ENCODE measurements around the gene SPAG4. TPM values are rescaled to one million over a fixed set of nuclear protein-coding genes. Genes with fewer than 3 reads are reported as not detected.
A peak's percentile ranks its signal among the peaks of the same experiment; 100 is the strongest.

Gene SPAG4
- total and polyA plus RNA-seq, 8 donors, result 2.9 to 39.7 (median 3.9) TPM; not detected in 3

DNA sequence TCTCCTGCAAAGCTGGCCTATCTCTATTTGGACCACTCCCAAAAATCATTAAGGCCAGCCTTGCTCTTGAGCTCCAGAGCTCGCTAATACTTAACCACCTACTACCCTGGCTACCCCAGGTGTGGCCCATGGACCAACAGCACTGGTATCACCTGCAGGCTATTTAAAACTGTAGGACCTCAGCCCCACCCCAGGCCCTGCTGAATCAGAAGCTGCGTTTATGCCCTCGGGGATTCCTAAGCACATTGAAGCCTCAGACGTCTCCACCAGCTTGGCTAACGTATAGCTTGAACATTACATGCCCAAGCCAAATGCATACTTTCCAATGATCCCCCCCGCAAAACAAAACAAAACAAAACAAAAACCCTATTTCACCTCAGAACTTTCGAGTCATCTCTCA, 19.7 kb upstream of the SPAG4 start:
- intact Hi-C loops (cut with DNase I; ENCODE audit: low total_unique reads), result no loop called here
- Histone ChIP-seq H3K27ac (no peak overlapping the region), H3K36me3 (peaks cover 0 to 10% (median 2%) of the 10 kb centered on the region in 4 donors), H3K4me3 (no peak overlapping the region), H3K9me3 (no peaks in the 10 kb centered on the region), H3K4me1 (peaks cover 6 to 12% (median 7%) of the 10 kb centered on the region in 4 donors), H3K27me3 (peaks cover 0 to 22% (median 7%) of the 10 kb centered on the region in 3 donors)
- WGBS, 5 donors, result 68 to 81% (median 76%) methylated on average over 7 of the region's 7 CpGs
- no peak for DNase-seq
- no peak for TF ChIP-seq EP300 (IDR thresholded peaks at IDR 0.05)
- TF ChIP-seq POLR2AphosphoS5 (IDR thresholded peaks at IDR 0.05), result no peak
- TF ChIP-seq, protein P1, sequence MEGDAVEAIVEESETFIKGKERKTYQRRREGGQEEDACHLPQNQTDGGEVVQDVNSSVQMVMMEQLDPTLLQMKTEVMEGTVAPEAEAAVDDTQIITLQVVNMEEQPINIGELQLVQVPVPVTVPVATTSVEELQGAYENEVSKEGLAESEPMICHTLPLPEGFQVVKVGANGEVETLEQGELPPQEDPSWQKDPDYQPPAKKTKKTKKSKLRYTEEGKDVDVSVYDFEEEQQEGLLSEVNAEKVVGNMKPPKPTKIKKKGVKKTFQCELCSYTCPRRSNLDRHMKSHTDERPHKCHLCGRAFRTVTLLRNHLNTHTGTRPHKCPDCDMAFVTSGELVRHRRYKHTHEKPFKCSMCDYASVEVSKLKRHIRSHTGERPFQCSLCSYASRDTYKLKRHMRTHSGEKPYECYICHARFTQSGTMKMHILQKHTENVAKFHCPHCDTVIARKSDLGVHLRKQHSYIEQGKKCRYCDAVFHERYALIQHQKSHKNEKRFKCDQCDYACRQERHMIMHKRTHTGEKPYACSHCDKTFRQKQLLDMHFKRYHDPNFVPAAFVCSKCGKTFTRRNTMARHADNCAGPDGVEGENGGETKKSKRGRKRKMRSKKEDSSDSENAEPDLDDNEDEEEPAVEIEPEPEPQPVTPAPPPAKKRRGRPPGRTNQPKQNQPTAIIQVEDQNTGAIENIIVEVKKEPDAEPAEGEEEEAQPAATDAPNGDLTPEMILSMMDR (IDR thresholded peaks at IDR 0.05), result no peak
- TF ChIP-seq POLR2A (IDR thresholded peaks at IDR 0.05), result no peak

- 87 to 94% (median 91%) methylated on average over 2 of the region's 2 CpGs for WGBS, 5 donors
- no peaks in the 10 kb centered on the region for H3K9me3 ChIP-seq
- DNase-seq, result no peak
- peaks cover 0 to 35% (median 12%) of the 10 kb centered on the region in 3 donors for H3K27me3 ChIP-seq
- no peak overlapping the region for H3K4me3 ChIP-seq
- intact Hi-C loops (cut with DNase I; ENCODE audit: low total_unique reads), result no loop called here
- peaks cover 17 to 25% (median 20%) of the 10 kb centered on the region in 4 donors for H3K4me1 ChIP-seq
- no peak overlapping the region for H3K27ac ChIP-seq
- peaks cover 0 to 10% (median 0%) of the 10 kb centered on the region in 4 donors for H3K36me3 ChIP-seq
- no peak for TF ChIP-seq POLR2A (IDR thresholded peaks at IDR 0.05)
- TF ChIP-seq, protein P1 (IDR thresholded peaks at IDR 0.05), result no peak
- TF ChIP-seq EP300 (IDR thresholded peaks at IDR 0.05), result no peak
- no peak for TF ChIP-seq POLR2AphosphoS5 (IDR thresholded peaks at IDR 0.05)
Observed at GRCh38 chr20:35597186-35597585, 18.4 kb upstream of the SPAG4 start.

- intact Hi-C loops (cut with DNase I; ENCODE audit: low total_unique reads), result no loop called here
Observed at GRCh38 chr20:35598476-35598875, 17.2 kb upstream of the SPAG4 start.

DNA sequence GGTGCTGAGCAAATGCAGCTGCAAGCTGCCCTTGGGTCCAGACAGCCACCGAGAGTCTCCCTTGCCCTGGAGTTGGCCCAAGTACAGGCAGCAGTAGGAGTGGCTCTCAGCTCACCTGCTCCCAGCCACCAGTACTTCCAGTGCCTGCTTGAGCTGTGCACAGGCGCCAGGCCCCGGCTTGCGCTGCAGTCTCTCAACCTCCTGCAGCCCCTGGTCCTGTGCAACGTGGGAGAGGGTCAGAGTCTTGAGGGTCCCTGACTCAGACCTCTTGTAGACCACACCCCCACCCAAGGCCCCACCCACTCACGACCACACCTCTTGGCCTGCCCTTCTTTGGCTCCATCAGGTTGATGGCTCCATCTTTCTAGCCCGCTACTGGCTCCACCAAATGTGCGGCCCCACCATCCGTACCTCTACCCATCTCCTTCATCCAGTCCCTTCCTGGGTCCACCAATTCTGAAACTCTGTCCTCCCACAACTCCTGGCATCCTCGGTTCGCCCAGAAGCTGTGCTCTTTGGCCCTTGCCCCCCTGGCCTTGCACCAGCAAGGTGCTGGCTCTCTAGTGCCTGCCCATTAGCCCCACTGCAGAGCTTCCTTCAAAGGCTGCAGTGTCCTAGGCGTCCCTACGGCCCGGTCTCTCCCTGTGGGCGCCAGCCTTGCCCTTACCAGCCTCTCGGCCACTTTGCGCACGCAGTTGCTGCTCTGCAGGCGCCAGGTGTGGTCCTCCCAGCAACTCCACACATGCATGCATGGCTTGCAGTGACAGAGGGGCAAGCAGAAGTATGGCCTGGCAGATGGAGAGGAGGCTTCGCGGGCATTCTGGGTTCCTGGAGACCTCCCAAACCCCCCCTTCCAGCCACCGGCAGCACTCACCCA, 16.5 kb upstream of the SPAG4 start:
- intact Hi-C loops (cut with DNase I; ENCODE audit: low total_unique reads), result no loop called here
- Histone ChIP-seq H3K27ac (no peak overlapping the region), H3K36me3 (peaks cover 0 to 10% (median 0%) of the 10 kb centered on the region in 4 donors), H3K4me1 (peaks cover 17 to 28% (median 23%) of the 10 kb centered on the region in 4 donors), H3K9me3 (no peaks in the 10 kb centered on the region), H3K4me3 (no peak overlapping the region), H3K27me3 (peaks cover 0 to 37% (median 12%) of the 10 kb centered on the region in 3 donors)
- 71 to 79% (median 74%) methylated on average over 17 to 22 of the region's 22 CpGs for WGBS, 5 donors
- no peak for TF ChIP-seq EP300 (IDR thresholded peaks at IDR 0.05)
- no peak for TF ChIP-seq POLR2AphosphoS5 (IDR thresholded peaks at IDR 0.05)
- no peak for TF ChIP-seq POLR2A (IDR thresholded peaks at IDR 0.05)
- TF ChIP-seq, protein P1 (IDR thresholded peaks at IDR 0.05), result no peak
- peak; percentile 53 to 60 for DNase-seq

More at GRCh38 chr20:35598476-35598875, 17.2 kb upstream of the SPAG4 start:
- H3K27ac ChIP-seq, result no peak overlapping the region
- H3K4me3 ChIP-seq, result no peak overlapping the region
- H3K27me3 ChIP-seq, result peaks cover 0 to 37% (median 12%) of the 10 kb centered on the region in 3 donors
- WGBS, 5 donors, result 42 to 66% (median 53%) methylated on average over 7 of the region's 7 CpGs
- H3K36me3 ChIP-seq, result peaks cover 0 to 10% (median 0%) of the 10 kb centered on the region in 4 donors
- H3K9me3 ChIP-seq, result no peaks in the 10 kb centered on the region
- no peak for DNase-seq
- peaks cover 17 to 28% (median 23%) of the 10 kb centered on the region in 4 donors for H3K4me1 ChIP-seq
- TF ChIP-seq POLR2A (IDR thresholded peaks at IDR 0.05), result no peak
- TF ChIP-seq, protein P1 (IDR thresholded peaks at IDR 0.05), result no peak
- TF ChIP-seq EP300 (IDR thresholded peaks at IDR 0.05), result no peak
- no peak for TF ChIP-seq POLR2AphosphoS5 (IDR thresholded peaks at IDR 0.05)
